ENCODE data around the gene CCDC69. TPM values are rescaled to one million over a fixed set of nuclear protein-coding genes. Genes with fewer than 3 reads are reported as not detected.
"Not testable (repeated sequence)": the region's sequence is repeated elsewhere in the genome, so short reads cannot be mapped to it uniquely, and the experiment has no call there.

Gene CCDC69
- total RNA-seq, 3 donors from 2014 or later, result 47.4 to 201 (median 97.0) TPM

DNA sequence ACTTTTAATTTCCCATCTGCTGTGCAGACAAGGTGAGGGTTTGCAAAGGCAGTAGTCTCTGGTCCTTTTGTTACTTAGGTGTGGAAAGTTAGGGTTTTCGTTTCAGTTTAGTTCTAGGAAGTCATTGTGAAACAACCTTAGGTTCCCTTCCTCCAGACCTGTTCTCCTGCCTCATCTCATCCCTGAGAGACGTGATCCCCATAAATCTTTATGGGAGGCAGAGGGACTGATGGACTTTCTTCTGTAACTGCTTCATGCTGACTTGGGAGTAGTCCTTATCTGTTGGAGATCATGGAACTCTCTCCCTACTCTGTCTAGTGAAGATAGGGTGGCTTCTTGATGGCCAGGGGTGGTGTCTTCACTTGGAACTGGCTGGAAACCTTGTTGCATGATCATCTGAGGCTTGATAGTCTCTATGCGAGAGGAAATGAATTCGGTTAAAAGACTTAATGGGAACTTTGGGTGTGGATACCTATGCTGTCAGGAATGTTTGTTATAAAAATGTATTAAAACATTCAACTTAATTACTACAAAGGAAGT is 21.9 kb upstream of the CCDC69 start:
- Histone ChIP-seq H3K4me1 (no peaks in the 10 kb centered on the region), H3K27ac (no peak overlapping the region), H3K9me3 (no peaks in the 10 kb centered on the region), H3K4me3 (no peak overlapping the region), H3K36me3 (no peaks in the 10 kb centered on the region), H3K27me3 (no peaks in the 10 kb centered on the region)
- TF ChIP-seq POLR2AphosphoS5 (IDR thresholded peaks at IDR 0.05) (no peak), POLR2A (IDR thresholded peaks at IDR 0.05) (no peak)
- TF ChIP-seq, protein P1, sequence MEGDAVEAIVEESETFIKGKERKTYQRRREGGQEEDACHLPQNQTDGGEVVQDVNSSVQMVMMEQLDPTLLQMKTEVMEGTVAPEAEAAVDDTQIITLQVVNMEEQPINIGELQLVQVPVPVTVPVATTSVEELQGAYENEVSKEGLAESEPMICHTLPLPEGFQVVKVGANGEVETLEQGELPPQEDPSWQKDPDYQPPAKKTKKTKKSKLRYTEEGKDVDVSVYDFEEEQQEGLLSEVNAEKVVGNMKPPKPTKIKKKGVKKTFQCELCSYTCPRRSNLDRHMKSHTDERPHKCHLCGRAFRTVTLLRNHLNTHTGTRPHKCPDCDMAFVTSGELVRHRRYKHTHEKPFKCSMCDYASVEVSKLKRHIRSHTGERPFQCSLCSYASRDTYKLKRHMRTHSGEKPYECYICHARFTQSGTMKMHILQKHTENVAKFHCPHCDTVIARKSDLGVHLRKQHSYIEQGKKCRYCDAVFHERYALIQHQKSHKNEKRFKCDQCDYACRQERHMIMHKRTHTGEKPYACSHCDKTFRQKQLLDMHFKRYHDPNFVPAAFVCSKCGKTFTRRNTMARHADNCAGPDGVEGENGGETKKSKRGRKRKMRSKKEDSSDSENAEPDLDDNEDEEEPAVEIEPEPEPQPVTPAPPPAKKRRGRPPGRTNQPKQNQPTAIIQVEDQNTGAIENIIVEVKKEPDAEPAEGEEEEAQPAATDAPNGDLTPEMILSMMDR (IDR thresholded peaks at IDR 0.05), result no peak
- intact Hi-C loops (cut with DNase I; ENCODE audit: low total_unique reads), result loop anchor here (10.0 kb wide), 1 partner anchor 121 kb away; no protein-coding TSS in a partner anchor
- DNase-seq (ENCODE audit: low spot score in 2 of 2), result no peak

- no peak for DNase-seq (ENCODE audit: low spot score in 2 of 2)
- intact Hi-C loops (cut with DNase I; ENCODE audit: low total_unique reads), result loop anchor here (10.0 kb wide), 1 partner anchor 119 kb away; no protein-coding TSS in a partner anchor
- H3K36me3 ChIP-seq, result no peaks in the 10 kb centered on the region
- no peaks in the 10 kb centered on the region for H3K27me3 ChIP-seq
- H3K27ac ChIP-seq, result no peak overlapping the region
- no peaks in the 10 kb centered on the region for H3K9me3 ChIP-seq
- TF ChIP-seq POLR2A (IDR thresholded peaks at IDR 0.05) (no peak), POLR2AphosphoS5 (IDR thresholded peaks at IDR 0.05) (no peak)
- TF ChIP-seq, protein P1 (IDR thresholded peaks at IDR 0.05), result no peak
- no peak overlapping the region for H3K4me3 ChIP-seq
- H3K4me1 ChIP-seq, result no peaks in the 10 kb centered on the region
Measured at GRCh38 chr5:151244206-151244605, 20.3 kb upstream of the CCDC69 start.

- no peaks in the 10 kb centered on the region for H3K27me3 ChIP-seq
- H3K4me1 ChIP-seq, result no peaks in the 10 kb centered on the region
- H3K36me3 ChIP-seq, result no peaks in the 10 kb centered on the region
- no peak overlapping the region for H3K27ac ChIP-seq
- TF ChIP-seq, protein P1 (IDR thresholded peaks at IDR 0.05), result no peak
- TF ChIP-seq POLR2A (IDR thresholded peaks at IDR 0.05) (no peak), POLR2AphosphoS5 (IDR thresholded peaks at IDR 0.05) (no peak)
- H3K4me3 ChIP-seq, result no peak overlapping the region
- no peak for DNase-seq (ENCODE audit: low spot score in 2 of 2)
- intact Hi-C loops (cut with DNase I; ENCODE audit: low total_unique reads), result loop anchor here (10.0 kb wide), 1 partner anchor 119 kb away; no protein-coding TSS in a partner anchor
- no peaks in the 10 kb centered on the region for H3K9me3 ChIP-seq
Measured at GRCh38 chr5:151243564-151243963, 19.7 kb upstream of the CCDC69 start.

- no peak overlapping the region for H3K27ac ChIP-seq
- intact Hi-C loops (cut with DNase I; ENCODE audit: low total_unique reads), result loop anchor here (10.0 kb wide), 1 partner anchor 118 kb away; no protein-coding TSS in a partner anchor
- H3K36me3 ChIP-seq, result no peaks in the 10 kb centered on the region
- H3K4me3 ChIP-seq, result no peak overlapping the region
- DNase-seq (ENCODE audit: low spot score in 2 of 2), result no peak
- H3K4me1 ChIP-seq, result no peaks in the 10 kb centered on the region
- no peaks in the 10 kb centered on the region for H3K9me3 ChIP-seq
- TF ChIP-seq POLR2AphosphoS5 (IDR thresholded peaks at IDR 0.05) (no peak), POLR2A (IDR thresholded peaks at IDR 0.05) (no peak)
- TF ChIP-seq, protein P1 (IDR thresholded peaks at IDR 0.05), result no peak
- no peaks in the 10 kb centered on the region for H3K27me3 ChIP-seq
Measured at GRCh38 chr5:151243127-151243526, 19.2 kb upstream of the CCDC69 start.

GRCh38 chr5:151240924-151241635 is 17.2 kb upstream of the CCDC69 start:
- Histone ChIP-seq H3K36me3 (no peaks in the 10 kb centered on the region), H3K27me3 (no peaks in the 10 kb centered on the region), H3K4me3 (no peak overlapping the region), H3K4me1 (no peaks in the 10 kb centered on the region), H3K27ac (no peak overlapping the region), H3K9me3 (no peaks in the 10 kb centered on the region)
- TF ChIP-seq POLR2A (IDR thresholded peaks at IDR 0.05), result no peak
- TF ChIP-seq, protein P1 (IDR thresholded peaks at IDR 0.05), result no peak
- no peak for TF ChIP-seq POLR2AphosphoS5 (IDR thresholded peaks at IDR 0.05)
- no peak for DNase-seq (ENCODE audit: low spot score in 2 of 2)
- intact Hi-C loops (cut with DNase I; ENCODE audit: low total_unique reads), result loop anchor here (10.0 kb wide), 1 partner anchor 116 kb away; no protein-coding TSS in a partner anchor

GRCh38 chr5:151240268-151240835 is 16.5 kb upstream of the CCDC69 start:
- not testable (repeated sequence) for H3K36me3 ChIP-seq; H3K4me3 ChIP-seq; H3K4me1 ChIP-seq; H3K27ac ChIP-seq; H3K27me3 ChIP-seq; DNase-seq (ENCODE audit: low spot score in 2 of 2); H3K9me3 ChIP-seq
- intact Hi-C loops (cut with DNase I; ENCODE audit: low total_unique reads), result loop anchor here (10.0 kb wide), 1 partner anchor 116 kb away; no protein-coding TSS in a partner anchor
